ENCODE measurements around the gene DHRS12.
A peak's percentile ranks its signal among the peaks of the same experiment; 100 is the strongest.

DHRS12 gene

GRCh38 chr13:51747438-51748434, 56.2 kb downstream of the DHRS12 start:
- no peak for DNase-seq

GRCh38 chr13:51746802-51747201, 57.2 kb downstream of the DHRS12 start:
- DNase-seq: no peak

- no peak for DNase-seq
Measured at GRCh38 chr13:51745243-51745642, 58.7 kb downstream of the DHRS12 start.

DNA sequence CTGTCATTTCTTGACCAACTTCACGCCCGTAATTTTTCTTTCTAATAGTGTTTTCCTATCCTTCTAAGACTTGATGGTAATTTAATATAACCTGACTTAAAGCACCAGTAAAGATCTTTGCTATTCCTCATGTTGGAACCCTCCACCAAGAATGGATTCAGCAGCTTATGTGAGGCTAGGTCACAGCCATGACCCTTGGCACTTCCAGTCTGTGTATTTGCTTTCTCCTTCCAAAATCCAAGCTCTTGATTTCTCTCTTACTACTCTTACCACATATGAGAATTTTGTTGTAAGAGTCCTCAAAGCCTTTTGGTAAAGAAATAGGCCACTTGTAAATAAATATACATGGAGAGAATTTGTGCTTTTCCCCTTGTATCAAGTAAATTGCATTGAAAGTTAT, 61.4 kb downstream of the DHRS12 start:
- no peak for DNase-seq

DNA sequence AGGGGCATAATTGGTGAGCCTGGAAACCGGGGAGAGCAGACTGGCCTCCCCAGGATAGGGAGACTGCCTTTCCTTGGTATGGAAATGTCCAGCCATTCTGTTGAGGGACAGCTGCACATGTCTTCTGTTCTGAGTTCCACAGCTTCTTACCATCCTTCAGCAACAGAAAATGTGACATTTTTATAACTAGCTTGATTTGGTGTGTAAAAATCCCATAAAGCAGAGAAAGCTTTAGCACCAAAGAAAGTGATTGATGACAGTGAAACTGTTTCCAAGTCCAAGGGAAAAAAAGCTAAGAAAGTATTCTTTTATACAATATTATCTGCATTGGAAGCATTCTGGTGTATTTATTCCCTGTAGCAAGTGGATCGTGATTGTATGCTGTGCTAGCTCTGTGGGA, 61.9 kb downstream of the DHRS12 start:
- DNase-seq: no peak

DNA sequence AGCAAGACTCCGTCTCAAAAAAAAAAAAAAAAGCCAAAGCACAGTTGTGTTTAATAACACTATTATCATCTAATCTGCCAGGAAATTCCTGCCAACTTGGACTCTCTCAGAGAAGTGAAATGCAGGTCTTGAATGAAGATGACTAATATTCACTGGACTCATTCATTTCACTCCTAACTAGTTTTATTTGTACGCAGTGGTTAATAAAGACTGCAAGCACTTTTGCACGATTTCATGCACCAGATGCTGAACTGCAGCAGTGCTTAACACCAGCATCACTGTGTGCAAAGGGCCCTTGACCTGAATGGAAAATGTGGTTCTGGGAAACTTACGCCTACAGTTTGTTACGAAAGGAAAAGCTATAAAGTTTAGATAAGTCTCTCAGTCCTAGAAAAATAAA, 63.3 kb downstream of the DHRS12 start:
- DNase-seq: no peak

DNA sequence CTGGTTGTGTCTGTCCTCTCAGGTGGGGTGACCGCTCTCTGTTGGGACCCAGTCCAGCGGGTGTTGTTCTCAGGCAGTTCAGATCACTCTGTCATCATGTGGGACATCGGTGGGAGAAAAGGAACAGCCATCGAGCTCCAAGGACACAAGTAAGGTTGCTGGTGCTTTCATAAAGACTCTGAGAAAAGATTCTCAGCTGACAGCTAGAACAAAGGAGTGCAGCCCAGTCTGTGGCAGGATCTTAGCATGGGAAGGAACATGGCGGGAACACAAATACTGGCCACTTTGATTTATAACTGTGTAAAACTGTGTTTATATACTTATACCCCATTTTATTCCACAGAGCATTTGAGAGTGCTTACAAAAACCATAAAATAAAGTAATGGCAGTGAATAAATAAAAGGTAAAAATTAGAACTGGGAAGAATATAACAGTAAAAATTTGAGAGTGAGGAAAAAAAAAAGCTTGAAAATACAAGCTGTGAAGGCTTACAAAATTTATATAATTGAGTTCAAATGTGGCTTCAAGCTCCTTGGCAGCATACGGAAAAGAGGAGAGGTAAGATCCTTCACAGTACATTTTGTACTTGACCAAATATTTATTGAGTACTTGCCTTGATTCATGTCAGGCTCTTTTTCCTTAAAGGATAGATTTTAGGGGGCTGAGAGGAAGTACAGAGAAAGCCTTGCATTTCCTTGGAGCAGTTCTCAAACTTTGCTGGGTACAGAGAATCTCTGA, 64.8 kb downstream of the DHRS12 start:
- no peak for DNase-seq

- no peak for DNase-seq
Measured at GRCh38 chr13:51738226-51738905, 65.6 kb downstream of the DHRS12 start.

DNA sequence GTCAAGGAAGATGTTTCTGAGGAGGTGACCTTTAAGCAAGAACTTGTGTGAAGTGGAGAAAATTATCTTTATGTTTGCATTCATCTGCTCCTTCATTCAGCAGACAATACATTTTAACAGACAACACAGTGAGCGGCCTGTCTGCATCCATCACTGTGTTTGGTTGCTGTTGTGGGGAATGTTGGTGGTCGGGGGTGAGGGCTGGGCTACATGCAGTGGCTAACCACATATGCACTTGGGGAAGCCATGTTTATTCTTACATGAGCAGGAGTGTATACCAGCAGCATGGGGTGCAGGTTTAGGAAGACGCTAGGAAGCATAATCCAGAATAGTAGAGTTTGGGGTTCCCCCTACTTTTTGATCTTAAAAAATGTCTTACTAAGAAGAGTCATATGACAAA, 66.4 kb downstream of the DHRS12 start:
- DNase-seq: no peak

DNA sequence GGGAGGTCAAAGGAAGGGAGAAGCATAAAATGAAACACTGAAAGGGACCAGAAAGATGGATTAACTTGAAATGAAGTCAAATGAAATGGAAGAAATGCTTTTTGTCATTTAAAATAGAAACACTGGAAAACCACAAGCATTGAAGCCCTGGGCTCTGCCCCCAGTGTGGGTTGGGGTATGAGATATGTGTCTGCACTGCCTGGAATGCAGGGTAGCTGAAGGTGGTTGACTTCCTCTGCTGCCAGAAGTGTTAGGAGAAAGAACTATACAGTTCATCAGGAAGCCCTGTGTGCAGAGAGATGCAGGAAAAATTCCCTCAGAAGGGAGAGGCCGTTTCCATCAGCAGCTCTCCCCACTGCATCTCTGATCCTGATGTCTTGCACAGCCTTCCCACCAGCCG, 69.2 kb downstream of the DHRS12 start:
- peak; percentile 78 for DNase-seq

GRCh38 chr13:51733374-51734298, 70.3 kb downstream of the DHRS12 start:
- DNase-seq: peak; percentile 35

DNA sequence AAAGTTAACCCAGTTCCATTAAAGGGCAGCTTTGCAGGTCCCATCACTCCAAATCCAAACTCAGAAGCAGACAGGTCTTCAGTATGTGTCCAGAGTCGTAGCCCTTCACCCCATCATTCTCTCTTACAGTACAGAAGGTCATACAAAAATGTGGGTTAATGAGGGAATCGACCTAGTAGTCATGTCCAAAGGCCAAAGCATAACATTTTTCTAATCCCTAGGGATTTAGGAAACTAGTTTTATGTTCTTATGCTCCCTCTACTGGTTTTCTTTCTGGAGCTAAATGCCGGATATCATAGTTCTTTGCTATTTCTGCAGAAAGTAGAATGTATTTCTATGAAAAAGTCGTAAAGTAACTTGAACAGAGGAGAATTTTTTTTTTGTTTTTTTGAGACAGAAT, 72.2 kb downstream of the DHRS12 start:
- peak; percentile 69 for DNase-seq

- no peak for DNase-seq
Measured at GRCh38 chr13:51730927-51731326, 73.0 kb downstream of the DHRS12 start.

DNA sequence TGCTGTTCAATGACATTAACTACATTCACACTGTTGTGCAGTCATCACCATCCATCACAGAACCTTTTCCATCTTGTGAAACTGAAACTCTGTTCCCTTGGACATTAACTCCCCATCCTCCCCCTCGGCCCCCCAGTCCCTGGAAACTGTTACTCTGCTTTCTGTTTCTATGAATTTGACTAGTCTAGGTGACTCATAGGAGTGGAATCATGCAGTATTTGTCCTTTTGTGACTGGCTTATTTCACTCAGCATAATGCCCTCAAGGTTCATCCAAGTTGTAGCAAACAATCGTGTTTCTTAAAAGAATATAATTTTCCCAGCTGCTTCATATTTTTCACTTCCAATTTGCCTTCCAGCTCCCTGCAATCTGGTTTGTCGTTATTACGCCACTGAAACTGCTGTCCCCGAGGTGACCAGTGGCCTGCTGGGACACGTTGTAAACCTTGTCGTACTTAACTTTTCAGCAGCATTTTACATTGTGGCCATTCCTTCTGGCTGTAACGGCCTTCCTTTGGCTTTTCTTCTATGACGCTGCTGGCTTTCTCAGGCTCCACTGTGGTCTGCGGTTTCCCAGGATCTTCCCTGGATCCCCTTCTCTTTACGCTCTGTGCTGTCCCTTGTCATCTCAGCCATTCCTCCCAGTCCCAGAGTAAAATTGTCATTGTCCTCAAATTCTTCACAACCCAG, 74.0 kb downstream of the DHRS12 start:
- DNase-seq: peak; percentile 92

- peak; percentile 83 for DNase-seq
Measured at GRCh38 chr13:51728972-51729371, 75.0 kb downstream of the DHRS12 start.

DNA sequence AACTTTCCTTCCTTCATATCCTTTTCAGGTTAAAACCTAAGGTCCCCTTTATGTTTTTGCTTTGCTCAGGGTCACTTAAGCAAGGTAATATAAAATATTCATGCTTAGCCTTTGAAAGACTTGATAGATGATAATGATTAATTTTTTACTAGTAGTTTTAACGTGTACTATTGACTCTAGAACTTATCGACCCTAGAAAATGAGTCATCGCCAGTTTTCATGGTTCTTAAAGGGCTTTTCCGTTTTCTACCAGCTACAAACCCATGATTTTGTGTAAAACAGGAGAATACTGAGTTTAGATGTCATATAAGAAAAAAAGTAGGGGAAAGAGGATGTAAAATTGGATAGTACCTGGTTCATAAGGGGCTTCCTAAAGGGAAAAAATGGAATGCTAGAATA, 75.7 kb downstream of the DHRS12 start:
- DNase-seq: no peak

DNA sequence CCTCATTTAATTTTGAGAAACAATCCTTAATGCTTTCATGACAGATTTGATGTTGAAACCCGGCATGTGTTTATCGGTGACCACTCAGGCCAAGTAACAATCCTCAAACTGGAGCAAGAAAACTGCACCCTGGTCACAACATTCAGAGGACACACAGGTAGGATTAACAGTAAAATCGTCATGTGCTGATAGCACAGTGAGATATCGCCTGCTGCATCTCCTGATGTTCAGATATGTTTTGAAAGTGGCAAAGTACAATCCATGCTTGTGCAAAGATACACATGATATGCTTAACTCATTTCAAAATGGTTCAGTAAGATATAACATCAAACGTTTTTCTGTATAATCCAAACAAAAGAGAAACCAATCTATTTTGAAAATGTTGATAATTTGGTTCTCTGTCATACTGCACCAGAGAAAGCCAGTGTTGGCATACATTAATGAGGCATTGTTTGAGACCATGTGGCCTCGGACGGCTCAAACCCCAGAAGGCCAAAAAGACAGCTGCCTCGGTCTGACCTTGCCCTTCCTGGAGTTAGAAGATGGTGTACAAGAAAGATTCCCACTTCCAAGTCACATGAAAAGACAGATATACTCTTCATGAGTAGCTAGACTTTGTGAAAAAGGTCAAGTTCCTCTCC, 76.2 kb downstream of the DHRS12 start:
- no peak for DNase-seq

DNA sequence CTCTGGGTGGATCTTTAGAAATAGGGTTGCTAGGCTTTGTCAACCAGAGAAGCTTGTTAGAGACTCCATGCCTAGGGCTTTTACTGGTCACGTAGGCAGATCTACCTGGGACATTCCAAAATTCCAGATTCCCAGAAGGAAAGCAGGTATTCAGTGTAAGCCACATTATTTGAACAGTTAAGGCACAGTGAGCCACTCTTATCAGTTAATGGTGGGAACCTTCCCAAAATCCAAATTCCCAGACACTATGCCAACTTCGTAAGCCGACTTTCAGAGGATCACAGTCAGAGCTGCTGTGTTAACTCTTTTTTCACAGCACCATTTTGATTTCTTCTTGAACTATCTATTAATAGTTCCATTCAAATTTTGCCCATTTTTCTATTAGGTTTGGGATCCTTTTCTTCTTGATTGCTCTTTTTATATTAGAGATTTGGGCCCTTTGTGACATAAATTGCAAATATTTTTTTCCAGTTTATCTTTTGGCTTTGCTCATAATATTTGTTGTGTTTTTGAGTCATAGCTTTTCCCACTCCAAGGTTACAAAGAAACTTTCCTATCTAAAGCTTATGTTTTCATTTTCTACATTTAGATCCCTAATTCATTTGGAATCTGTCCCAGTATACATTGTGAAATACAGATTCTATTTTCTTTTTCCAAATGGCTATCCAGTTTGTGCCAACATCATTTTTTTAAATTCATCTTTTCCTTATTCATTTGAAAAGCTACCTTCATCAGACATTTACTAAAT, 77.3 kb downstream of the DHRS12 start:
- DNase-seq: peak; percentile 83

- no peak for DNase-seq
Measured at GRCh38 chr13:51724721-51725120, 79.2 kb downstream of the DHRS12 start.

- no peak for DNase-seq
Measured at GRCh38 chr13:51723529-51723928, 80.4 kb downstream of the DHRS12 start.

Measured in fibroblast of skin of right biceps (primary cell).